Thymus (tissue), 11 donors: ENCODE data around the gene NPAS1. TPM values are rescaled to one million over a fixed set of nuclear protein-coding genes. Genes with fewer than 3 reads are reported as not detected.

Experiments
- DNase-seq, 9 donors: peaks; one replicate each; pipeline ENCODE4 v3.0.0-alpha.2; 2013; ENCODE audit warnings: low spot score in 9 of 9, low read depth in 6 of 9, missing footprints in 1 of 9
- H3K27ac ChIP-seq, 2 donors: one replicate each; pipeline ENCODE4 v1.5.1; 2013; ENCODE audit warnings: control low read depth in 1 of 2, low read depth in 1 of 2, low read length in 1 of 2, mild to moderate bottlenecking in 1 of 2, moderate library complexity in 1 of 2
- H3K27me3 ChIP-seq, 2 donors: one replicate each; pipeline ENCODE4 v1.5.1; 2013; ENCODE audit warnings: low read length in 1 of 2; ENCODE audit not compliant: control insufficient read depth in 2 of 2, insufficient read depth in 1 of 2
- H3K36me3 ChIP-seq, 2 donors: one replicate each; pipeline ENCODE4 v1.5.1; 2013; ENCODE audit warnings: low read length in 1 of 2, mild to moderate bottlenecking in 1 of 2, moderate library complexity in 1 of 2; ENCODE audit not compliant: control insufficient read depth in 2 of 2, insufficient read depth in 2 of 2
- H3K4me1 ChIP-seq, 2 donors: one replicate each; pipeline ENCODE4 v1.5.1; 2013; ENCODE audit warnings: low read length in 2 of 2; ENCODE audit not compliant: control insufficient read depth in 2 of 2, insufficient read depth in 2 of 2
- H3K4me3 ChIP-seq, 2 donors: one replicate each; pipeline ENCODE4 v1.5.1; 2013; ENCODE audit warnings: low read length in 2 of 2, control low read depth in 1 of 2, mild to moderate bottlenecking in 1 of 2
- H3K9me3 ChIP-seq, 2 donors: one replicate each; pipeline ENCODE4 v1.5.1; 2013; ENCODE audit warnings: low read length in 1 of 2, mild to moderate bottlenecking in 1 of 2; ENCODE audit not compliant: control insufficient read depth in 2 of 2, insufficient read depth in 1 of 2
- WGBS: extraction: QIAGEN DNeasy Blood & Tissue Kit; methylation state at CpG from one replicate; pipeline ENCODE4 v1.1.7; 2013; 5-methylcytosine and 5-hydroxymethylcytosine counted together
- polyA plus RNA-seq: library from polyadenylated mRNA; stranded (reverse); fragments of 200-250 nt; gene quantifications from one replicate; pipeline ENCODE4 v1.2.3, GENCODE V29; 2013
- total RNA-seq: library from RNA; stranded (reverse); fragments of 120-200 nt; gene quantifications from one replicate; pipeline ENCODE4 v1.2.4, GENCODE V29; 2013
- donor health status: healthy.

The NPAS1 gene
- total and polyA plus RNA-seq, 2 donors, result 0.09 to 0.46 TPM

- no peak for DNase-seq
Observed at GRCh38 chr19:47022541-47023447, 3.2 kb downstream of the NPAS1 start.

DNA sequence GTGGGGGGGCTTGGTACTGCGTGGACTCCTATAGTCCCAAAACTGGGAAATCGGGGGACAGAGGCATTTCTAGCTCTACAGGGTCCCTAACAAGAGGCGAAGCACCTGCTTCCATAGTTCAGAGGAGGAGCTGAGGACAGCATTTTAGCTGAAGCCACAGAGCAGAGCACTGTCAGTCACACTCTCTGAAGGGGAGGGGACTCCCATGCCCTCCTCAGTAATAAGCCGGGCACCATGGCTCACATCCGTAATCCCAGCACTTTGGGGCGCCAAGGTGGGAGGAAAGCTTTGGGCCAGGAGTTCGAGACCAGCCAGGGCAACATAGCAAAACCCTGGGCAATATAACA lies 3.8 kb downstream of the NPAS1 start:
- H3K27me3 ChIP-seq, result peaks cover 73 to 97% of the 10 kb centered on the region in 2 donors
- DNase-seq, result no peak

More at GRCh38 chr19:47022541-47023447, 3.2 kb downstream of the NPAS1 start:
- Histone ChIP-seq H3K27ac (no peak overlapping the region), H3K36me3 (no peaks in the 10 kb centered on the region), H3K4me3 (no peak overlapping the region), H3K9me3 (peaks cover 0 to 10% of the 10 kb centered on the region in 2 donors), H3K27me3 (peaks cover 71 to 97% of the 10 kb centered on the region in 2 donors), H3K4me1 (peaks cover 0 to 9% of the 10 kb centered on the region in 2 donors)
- WGBS, result 10% methylated on average over 33 of the region's 33 CpGs

GRCh38 chr19:47024502-47024901 lies 4.9 kb downstream of the NPAS1 start:
- peaks cover 66 to 97% of the 10 kb centered on the region in 2 donors for H3K27me3 ChIP-seq

More for the DNA sequence above, 3.8 kb downstream of the NPAS1 start:
- Histone ChIP-seq H3K9me3 (peaks cover 0 to 10% of the 10 kb centered on the region in 2 donors), H3K27ac (no peak overlapping the region), H3K36me3 (no peaks in the 10 kb centered on the region), H3K4me3 (no peak overlapping the region), H3K4me1 (peaks cover 0 to 9% of the 10 kb centered on the region in 2 donors)
- 41% methylated on average over 7 of the region's 7 CpGs for WGBS

DNA sequence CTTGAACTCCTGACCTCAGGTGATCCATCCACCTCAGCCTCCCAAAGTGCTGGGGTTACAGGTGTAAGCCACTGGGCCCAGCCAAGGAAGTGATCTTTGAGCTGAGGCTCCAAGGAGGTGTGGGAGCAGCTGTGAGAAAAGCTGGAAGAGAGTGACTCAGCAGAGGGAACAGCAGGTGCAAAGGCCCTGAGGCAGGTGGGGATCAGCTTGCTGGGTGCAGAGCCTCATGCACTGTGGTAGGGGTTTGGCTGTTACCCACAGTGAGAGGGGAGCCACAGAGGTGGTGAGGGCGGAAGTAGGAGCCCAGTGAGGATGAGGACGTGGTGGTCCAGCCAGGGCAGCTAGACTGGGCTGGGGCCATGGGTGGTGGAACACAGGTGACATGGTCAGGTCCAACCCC lies 6.5 kb downstream of the NPAS1 start:
- DNase-seq, result no peak
- Histone ChIP-seq H3K4me3 (no peak overlapping the region), H3K27ac (no peak overlapping the region), H3K9me3 (peaks cover 0 to 6% of the 10 kb centered on the region in 2 donors), H3K27me3 (peaks cover 52 to 97% of the 10 kb centered on the region in 2 donors), H3K4me1 (peaks cover 0 to under 1% of the 10 kb centered on the region in 2 donors), H3K36me3 (no peaks in the 10 kb centered on the region)
- 91% methylated on average over 2 of the region's 2 CpGs for WGBS

More at GRCh38 chr19:47024502-47024901, 4.9 kb downstream of the NPAS1 start:
- peaks cover 0 to 6% of the 10 kb centered on the region in 2 donors for H3K9me3 ChIP-seq
- H3K36me3 ChIP-seq, result no peaks in the 10 kb centered on the region
- 92% methylated on average over 5 of the region's 5 CpGs for WGBS
- H3K27ac ChIP-seq, result no peak overlapping the region
- no peak overlapping the region for H3K4me3 ChIP-seq
- DNase-seq, result no peak
- peaks cover 0 to 9% of the 10 kb centered on the region in 2 donors for H3K4me1 ChIP-seq

GRCh38 chr19:47026889-47027288 lies 7.3 kb downstream of the NPAS1 start:
- 96% methylated on average over 8 of the region's 8 CpGs for WGBS

GRCh38 chr19:47027586-47028088 lies 8.0 kb downstream of the NPAS1 start:
- Histone ChIP-seq H3K4me3 (no peak overlapping the region), H3K9me3 (peaks cover 0 to 2% of the 10 kb centered on the region in 2 donors), H3K36me3 (no peaks in the 10 kb centered on the region), H3K27me3 (peaks cover 38 to 95% of the 10 kb centered on the region in 2 donors), H3K4me1 (peaks cover 0 to 6% of the 10 kb centered on the region in 2 donors), H3K27ac (no peak overlapping the region)
- WGBS, result 27% methylated on average over 12 of the region's 12 CpGs
- no peak for DNase-seq

More at GRCh38 chr19:47026889-47027288, 7.3 kb downstream of the NPAS1 start:
- H3K4me3 ChIP-seq, result no peak overlapping the region
- no peak for DNase-seq
- H3K4me1 ChIP-seq, result peaks cover 0 to under 1% of the 10 kb centered on the region in 2 donors
- H3K27ac ChIP-seq, result no peak overlapping the region
- H3K36me3 ChIP-seq, result no peaks in the 10 kb centered on the region
- H3K27me3 ChIP-seq, result peaks cover 45 to 97% of the 10 kb centered on the region in 2 donors
- H3K9me3 ChIP-seq, result peaks cover 0 to 4% of the 10 kb centered on the region in 2 donors

- H3K27ac ChIP-seq, result no peak overlapping the region
- 13% methylated on average over 14 of the region's 14 CpGs for WGBS
- H3K4me1 ChIP-seq, result peaks cover 0 to 6% of the 10 kb centered on the region in 2 donors
- H3K27me3 ChIP-seq, result peaks cover 33 to 89% of the 10 kb centered on the region in 2 donors
- H3K9me3 ChIP-seq, result peaks cover 0 to 2% of the 10 kb centered on the region in 2 donors
- no peaks in the 10 kb centered on the region for H3K36me3 ChIP-seq
- no peak for DNase-seq
- no peak overlapping the region for H3K4me3 ChIP-seq
Observed at GRCh38 chr19:47028195-47028601, 8.6 kb downstream of the NPAS1 start.

DNA sequence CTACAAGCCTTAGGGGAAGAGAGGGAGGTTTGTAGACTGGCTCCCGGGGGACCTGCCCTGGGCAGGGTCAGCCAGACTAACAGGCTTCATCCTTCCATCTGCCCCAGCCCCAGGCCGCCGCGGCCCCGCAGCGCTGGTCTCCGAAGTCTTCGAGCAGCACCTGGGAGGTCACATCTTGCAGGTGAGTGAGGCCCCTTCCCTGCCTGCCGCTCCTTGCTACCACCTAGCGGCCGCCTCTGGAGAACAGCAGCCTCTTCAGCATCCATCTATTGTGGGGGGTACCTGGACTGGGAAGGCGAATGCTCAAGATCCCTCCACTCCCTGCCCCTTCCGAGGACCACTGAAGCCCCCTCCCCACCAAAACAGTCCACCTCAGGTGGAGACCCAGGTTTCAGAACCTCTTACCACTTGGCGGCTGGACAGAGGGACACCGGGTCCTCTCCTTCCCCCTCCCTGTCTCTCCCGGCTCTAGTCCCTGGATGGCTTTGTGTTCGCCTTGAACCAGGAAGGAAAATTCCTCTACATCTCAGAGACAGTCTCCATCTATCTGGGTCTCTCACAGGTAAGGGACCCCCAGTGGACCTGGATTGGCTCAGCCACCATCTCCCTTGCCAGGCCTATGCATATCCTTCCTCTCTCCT lies 12.7 kb downstream of the NPAS1 start:
- 18% methylated on average over 17 of the region's 17 CpGs for WGBS
- no peak overlapping the region for H3K4me3 ChIP-seq
- peaks cover 0 to 2% of the 10 kb centered on the region in 2 donors for H3K9me3 ChIP-seq
- H3K36me3 ChIP-seq, result no peaks in the 10 kb centered on the region
- peaks cover 11 to 63% of the 10 kb centered on the region in 2 donors for H3K27me3 ChIP-seq
- peak in 7 of 9 donors; percentile 19 to 72 (median 48) for DNase-seq
- H3K4me1 ChIP-seq, result peaks cover 6 to 22% of the 10 kb centered on the region in 2 donors
- H3K27ac ChIP-seq, result no peak overlapping the region
